LoVo (cell line): Measurements from ENCODE around the gene SPESP1.

ENCODE experiments used
- DNase-seq: peaks from one replicate; pipeline ENCODE4 v3.0.0-alpha.2; 2016; ENCODE audit warnings: low spot score

SPESP1 gene

DNA sequence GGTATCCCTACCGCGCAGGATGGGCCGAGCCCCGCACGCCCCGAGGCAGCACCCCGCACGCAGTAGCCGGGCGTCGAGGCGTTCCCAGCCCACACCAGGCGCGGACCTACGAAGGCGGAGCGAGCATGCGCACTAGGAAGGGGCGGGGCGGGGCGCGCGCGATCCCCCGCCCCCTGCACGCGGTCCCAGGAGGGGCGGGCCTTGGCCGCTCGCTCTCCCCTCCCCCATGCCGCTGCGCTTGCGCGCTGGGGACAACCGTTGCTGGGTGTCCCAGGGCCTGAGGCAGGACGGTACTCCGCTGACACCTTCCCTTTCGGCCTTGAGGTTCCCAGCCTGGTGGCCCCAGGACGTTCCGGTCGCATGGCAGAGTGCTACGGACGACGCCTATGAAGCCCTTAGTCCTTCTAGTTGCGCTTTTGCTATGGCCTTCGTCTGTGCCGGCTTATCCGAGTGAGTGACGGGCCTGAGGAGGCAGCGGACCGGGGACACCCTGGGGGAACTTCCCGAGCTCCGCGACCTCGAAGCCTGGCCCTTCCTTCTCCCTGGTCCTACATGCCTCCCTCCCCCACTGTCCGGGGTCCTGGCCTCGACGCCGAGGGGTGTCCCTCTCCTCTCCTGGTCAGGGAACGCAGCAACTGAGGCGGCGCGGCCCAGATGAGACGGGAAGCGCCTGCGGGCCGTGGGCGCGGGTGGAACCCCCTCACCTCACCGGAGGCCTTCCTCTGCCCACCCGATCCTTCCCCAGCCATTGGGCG lies at the start of gene SPESP1:
SPESP1 (plus strand) TSS at position 258 of the 755 bp plus-strand sequence; CDS start at position 387, 129 bp downstream.
- no peak for DNase-seq

DNA sequence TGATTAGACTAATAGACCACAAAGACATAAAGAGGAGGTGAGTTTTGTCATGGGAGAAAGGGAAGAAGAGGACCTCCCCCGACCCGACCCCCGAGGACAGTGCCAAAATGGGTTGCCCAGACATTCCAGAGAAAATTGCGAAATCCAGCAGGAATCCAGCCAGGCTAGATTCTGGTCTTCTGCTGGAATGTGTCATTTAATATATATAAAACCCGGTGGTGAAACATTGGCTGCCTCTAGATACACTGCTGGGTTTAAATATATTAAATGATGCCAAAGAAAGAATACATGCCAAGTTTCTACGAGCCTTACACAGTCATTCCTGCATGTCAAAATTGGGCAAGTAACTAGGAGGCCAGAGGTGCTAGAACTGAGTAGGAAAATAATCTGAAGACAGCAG lies 45.3 kb upstream of the SPESP1 start:
- no peak for DNase-seq

DNA sequence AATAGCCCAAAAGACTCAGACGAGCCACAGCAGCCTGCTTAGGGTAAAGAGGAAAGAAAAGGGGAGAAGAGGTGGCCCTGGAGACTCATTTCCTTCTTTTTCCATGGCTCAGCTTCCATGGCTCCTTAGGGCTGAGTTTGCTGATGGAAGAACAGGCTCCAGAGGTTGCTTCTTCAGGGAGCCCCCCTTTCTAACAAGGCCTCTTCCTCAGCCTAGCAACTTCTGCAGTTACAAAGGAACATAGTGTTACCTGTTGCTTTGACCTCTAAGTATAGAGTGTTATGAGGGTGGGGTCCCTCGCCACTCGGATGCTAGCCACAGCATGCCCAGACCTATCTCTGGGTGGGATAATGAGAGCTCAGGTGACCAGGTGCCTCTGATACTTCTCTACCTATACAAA lies 43.2 kb upstream of the SPESP1 start:
- no peak for DNase-seq

DNA sequence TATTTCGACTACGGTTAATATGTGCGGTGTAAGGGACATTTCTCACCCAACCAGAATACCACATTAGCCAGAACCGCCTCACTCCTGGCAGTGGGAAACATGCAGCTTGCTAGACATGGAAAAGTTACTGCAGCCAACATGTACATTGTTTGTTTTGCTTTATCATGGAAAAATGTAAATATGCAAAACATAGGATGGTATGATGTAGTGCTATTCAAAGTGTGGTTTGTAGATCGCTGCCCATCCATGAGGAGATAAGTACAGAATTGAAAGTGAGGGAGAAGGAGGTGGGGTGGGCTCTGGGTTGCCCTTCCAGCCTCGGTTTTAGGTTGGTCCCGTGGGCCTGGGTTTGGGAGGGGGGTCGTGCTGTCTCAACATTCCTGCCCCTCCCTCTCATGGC lies 42.5 kb upstream of the SPESP1 start:
- no peak for DNase-seq

DNA sequence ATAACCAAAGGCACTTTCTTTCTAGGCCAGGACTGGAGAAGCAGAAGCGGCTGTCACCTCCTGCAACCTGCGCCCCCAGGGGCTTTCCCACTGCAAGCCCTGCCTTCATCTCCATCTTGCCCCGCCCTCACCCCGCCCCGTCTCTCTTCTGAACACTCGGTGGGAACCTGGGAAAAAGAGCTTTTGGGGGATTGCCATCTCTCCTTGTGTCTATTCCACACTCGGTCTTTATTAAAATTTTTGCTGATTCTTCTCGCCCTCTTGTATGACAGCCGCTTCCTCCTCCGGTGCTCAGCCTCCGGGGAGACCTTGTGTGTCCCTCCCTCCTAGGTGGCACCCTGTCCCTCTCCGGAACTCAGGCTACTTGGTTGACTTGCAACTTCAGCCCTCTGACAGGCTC lies 41.9 kb upstream of the SPESP1 start:
- no peak for DNase-seq

DNA sequence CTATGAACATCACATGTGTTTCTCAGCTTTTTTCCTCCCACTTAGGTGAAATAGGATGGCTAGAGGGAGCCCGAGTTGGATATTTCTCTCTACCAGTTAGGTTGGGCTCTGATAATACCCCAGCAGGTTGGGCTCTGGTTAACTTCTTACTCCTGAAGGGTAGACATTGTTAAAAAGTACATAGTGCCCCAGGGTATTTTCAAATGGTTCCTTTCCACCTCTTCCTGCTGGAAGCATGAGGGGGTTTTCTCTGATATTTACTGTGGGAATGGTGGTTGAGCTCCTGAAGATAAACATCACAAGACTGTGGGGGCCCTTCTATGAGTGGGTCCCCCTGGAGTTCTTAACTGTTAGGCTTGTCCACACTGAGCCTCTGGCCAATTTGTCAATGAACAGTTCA lies 36.1 kb upstream of the SPESP1 start:
- DNase-seq = no peak

DNA sequence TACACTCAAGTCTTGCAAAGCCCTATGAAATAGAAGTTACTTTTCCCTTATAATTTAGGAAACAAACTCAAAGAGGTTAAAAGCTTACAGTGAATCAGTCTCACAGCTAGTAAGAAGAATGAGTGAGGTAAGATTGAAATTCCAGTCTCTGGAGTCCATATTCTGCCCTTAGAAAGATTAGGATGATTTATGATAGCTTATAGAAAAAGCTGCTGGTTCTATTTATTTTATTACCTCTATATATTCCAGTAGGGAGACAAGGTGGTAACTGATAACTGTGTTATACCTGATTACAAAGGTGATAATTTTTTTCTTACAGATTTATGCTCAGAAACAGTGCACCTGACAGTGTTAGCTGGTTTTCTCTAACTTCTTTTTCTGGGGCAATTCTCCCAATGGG lies 34.1 kb upstream of the SPESP1 start:
- no peak for DNase-seq

DNA sequence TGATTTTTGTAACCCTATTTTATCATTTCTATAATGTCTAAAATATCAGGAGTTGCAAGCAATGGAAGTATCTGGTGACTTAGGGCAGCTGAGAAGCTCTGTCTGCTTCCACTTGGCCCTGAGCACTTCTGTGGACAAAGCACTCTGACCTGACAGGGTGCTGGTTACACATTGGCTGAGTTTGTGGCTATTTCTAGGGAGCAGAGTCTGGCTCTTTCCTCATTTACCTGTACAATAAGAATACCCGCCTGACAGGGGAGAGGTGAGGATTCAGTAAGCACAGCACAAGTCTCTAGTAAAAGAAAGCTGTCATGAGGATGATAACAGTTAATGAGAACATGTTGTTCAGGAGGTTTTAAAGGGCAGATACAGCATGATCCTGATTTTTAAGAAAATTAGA lies 33.3 kb upstream of the SPESP1 start:
- no peak for DNase-seq

DNA sequence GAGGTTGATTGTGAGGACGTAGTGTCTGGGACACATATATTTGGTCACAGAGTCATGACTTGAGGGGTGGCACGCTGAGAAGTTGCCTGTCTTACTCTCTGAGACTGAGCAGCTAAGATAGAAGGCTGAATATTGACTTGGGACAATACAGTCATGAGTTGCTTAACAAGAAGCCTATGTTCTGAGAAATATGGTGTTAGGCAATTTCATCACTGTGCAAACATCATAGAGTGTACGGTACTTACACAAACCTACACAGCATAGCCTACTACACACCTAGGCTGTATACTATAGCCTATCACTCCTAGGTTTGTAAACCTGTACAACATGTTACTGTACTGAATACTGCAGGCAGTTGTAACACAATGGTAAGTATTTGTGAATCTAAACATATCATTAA lies 30.3 kb upstream of the SPESP1 start:
- DNase-seq = no peak

DNA sequence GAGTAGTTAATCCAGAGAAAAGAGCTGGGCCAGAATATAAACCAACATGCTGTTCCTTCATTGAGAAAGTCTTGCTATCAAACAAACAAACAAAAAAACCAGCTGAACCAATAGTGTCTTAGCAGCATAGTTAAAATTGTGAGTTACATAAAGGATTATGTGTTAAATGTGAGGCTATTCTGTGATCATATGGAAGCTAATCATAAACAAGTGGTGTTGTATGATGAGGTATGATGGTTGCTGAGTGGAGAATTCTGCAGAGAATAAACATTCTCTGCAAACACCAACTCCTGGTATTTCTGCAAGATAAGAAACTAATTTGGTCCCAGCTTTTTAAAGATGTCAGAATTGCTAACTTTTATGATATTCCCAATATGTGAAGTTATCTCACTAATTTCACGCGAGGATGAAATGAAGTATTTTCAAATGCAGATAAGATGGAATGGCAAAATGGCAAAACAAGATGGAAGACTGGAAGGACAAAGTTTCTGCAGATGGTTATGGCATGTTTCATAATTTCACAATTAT lies 22.9 kb upstream of the SPESP1 start:
- DNase-seq = no peak

DNA sequence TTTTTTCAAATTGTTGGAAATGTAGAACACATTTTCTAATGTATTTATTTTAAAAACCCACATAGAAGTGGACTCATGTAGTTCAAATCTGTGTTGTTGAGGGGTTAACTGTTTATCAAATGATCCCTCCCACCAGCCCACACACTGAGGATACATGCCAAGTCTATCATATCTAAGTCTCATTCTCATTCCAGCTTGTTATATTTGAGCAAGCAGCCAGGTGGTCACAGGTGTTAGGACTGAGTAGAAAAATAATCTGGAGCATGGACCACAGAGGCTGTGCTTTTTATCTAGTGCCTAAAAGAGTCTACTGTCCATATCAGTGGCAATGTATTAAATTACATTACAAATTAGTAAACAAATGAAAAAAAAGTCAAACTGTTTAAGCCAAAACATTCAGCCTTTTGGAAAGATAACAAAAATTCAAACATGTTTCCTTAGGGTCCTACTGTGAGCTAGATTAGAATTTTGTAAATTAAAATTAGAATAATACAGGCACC lies 20.7 kb upstream of the SPESP1 start:
- DNase-seq = no peak

DNA sequence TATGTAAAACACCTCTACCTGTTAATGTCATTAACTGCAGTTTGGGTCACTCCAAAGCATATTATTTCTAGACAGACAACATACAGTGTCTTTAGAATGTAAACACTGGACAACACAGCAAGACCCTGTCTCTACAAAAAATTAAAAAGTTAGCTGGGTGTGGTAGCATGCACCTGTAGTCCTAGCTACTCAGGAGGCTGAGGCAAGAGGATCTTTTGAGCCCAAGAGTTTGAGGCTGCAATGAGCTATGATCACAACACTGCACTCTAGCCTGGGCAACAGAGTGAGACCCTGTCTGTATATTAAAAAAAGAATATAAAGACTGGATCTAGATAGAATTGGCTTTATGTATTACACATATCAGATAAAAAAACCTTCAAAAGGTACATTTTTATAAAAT lies 20.0 kb upstream of the SPESP1 start:
- no peak for DNase-seq

DNA sequence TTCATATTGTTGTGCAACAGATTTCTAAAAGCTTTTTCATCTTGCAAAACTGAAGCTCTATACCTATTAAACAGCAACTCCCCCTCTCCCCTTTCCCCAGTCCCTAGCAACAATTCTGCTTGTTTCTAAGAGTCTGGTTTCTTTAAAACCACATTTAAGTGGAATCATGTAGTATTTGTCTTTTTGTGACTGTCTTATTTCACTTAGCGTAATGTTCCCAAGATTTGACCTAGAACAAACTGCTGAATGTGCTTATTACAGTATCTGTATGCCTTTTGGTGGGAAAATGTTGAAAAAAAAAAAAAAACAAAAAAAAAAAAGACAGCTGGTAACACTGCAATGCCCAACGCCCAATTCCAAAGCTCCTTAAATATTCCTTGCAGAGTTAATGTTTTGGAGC lies 19.5 kb upstream of the SPESP1 start:
- DNase-seq = no peak

DNA sequence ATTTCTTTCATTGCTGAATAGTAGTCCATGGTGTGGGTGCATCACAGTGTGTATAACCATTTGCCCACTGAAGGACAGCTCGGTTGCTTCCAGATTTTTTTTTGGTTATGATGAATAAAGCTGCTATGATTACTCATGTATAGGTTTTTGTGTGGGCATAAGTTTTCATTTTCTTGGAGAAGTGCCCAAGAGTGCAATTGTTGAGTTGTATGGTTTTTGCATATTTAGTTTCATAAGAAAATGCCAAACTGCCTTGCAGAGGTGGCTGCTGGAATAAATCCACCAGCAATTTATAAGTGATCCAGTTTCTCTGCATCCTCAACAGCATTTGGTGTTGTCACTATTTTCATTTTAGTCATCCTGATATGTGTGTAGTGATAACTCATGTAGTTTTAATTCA lies 8.4 kb upstream of the SPESP1 start:
- no peak for DNase-seq

DNA sequence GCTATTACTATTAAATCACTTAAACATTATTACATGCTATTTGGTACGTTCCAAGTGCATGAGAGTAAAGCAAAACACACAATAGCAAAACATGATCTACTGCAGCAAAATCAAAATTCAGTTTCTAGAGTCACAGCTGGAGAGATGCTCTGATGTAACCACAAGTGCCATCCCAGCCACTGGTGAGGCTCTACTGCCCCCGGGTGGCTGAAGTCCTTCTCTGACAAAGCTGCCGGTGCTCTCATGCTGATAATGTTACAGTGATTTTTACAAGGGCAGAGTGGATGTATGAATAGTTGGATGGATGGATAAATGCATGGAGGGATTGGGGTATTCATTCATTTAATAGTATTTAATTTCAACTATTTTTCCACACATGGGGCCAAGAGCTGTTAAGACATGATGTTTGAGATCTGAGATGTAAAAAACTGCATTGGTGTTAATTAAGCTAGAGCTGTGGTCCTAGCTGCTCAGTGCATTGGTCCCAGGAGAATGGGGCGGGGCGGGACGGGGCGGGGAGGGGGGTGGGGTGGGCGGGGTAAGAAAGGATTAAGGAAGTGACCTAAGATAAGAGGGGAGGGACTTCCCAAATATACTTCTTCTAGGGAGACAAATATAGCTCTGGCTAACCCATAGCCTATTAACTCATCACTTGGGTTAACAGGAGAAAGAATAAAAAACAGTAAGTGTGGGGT lies 5.3 kb upstream of the SPESP1 start:
- peak; percentile 61 for DNase-seq

DNA sequence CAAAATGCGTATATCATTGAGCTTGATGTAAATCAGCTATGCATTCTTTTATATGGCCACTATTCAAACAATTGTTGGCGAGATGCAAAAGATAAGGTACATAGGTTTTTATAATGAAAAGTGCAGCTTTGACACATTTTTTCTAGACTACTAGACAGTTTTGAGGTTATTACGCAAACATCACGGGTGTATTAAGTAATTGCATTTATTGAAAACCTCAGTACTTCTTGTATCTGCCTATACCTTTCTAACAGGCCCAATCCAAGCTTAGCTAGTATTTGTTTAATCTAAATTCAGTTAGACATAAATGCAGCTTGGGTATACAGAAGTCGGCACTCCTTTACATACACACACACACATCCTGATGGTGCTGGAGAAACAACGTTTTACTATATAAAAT lies 2.7 kb downstream of the SPESP1 start:
- DNase-seq = no peak

DNA sequence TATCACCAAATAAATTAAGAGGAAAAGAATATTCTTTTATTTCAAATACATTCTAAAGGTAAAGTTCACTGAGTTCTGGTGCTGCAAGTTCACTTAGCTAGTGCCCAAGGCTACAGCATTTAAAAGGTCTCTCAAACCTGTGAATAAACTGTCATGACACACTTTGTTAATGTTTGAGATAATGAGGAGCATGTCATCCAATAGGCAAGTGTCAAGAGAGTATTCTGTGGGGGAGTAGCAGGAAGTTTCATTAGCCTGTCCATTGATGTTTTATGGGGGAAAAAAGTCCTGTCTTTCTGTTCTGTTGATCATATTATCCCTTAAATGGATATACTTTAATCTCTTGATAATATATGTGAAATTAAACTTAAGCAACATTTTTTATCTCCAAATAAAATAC lies 4.0 kb downstream of the SPESP1 start:
- no peak for DNase-seq

DNA sequence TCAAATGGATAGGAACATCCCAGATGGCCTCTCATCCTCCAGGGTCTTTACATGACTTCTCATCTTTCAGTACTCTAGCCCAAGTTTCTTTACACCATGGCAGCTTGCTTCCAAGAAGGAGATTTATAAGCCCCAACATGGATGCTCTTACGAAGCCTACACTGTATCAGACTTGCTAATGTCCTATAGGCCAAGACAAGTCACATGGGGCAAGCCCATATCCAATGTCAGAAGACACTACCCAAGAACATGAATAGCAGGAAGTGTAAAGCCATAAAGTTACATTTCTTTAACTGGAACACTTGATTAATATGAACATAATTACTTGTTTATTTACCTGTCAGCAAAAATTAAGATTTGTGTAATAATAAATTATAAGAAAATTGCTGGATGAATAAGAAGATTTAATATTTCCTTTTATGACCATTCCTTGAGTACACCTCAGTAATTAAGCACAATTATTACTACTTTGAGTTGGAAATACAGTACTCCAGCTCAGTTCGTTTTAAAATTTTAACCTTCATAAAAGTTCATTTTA lies 5.1 kb downstream of the SPESP1 start:
- no peak for DNase-seq

DNA sequence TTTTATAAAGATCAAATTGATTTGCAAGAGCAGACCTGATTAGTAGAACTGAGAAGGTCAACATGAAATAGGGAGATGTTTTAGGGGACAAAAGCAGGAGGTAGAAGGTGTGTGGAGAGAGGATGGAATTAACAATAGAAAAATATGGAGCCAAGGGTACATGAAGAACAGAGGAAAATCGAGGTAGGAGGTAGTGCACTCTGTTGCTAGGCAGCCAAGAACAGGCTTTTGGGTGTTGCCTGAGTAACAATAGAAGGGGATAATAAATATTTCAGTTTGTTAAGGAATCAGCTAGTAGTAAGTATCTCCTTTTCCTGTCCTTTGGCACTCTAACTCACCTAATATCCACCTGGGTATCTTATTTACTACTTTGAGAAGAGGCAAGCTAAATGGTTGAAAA lies 9.2 kb downstream of the SPESP1 start:
- no peak for DNase-seq

DNA sequence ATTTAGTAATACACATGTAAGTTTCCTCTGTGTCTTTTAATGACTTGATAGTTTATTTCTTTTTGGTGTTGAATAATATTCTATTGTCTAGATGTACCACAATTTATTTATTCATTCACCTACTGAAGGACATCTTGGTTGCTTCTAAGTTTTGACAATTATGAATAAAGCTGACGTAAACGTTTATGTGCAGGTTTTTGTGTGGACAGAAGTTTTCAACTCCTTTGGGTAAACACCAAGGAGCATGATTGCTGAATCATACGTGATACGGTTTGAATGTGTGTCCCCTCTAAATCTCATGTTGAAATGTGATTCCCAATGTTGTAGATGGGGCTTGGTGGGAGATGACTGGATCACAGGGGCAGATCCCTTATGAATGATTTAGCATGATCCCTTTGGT lies 21.5 kb downstream of the SPESP1 start:
- DNase-seq = no peak

DNA sequence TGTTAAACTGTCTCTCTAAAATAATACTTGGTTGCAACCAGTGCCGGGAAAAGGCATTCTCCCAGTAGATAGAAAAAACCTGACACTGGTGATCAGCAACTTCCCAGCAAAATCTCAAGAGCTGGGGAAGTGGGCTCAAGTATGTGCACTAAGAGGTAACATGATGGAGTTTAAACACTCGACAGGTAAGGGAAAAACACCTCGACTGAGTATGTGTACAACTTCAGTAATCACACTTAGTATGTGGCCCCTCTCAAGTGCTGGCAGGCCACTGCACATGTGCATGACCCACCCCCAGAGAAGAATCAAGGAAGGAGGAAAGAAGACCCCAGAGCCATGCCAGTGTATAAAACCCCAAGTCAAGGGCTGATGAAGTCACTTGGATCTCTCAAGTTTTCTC lies 27.4 kb downstream of the SPESP1 start:
- DNase-seq = no peak

DNA sequence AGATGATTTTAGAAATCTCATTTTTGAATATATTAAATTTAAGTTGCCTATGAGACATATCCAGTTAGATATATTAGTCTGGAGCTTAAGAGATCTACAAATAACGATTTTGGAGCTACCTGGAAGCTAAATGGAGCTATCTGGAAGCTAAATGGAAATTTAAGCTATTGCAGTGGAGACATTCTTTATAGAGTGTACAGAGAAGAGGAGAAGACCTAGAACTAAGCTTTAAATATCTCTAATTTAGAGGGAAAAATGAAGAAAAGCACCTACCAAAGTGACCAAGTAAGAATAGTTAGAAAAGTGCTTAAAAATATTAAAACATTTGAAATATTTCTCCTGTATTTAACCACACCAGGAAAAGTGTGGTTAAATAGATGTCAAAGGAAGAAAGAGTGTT lies 28.3 kb downstream of the SPESP1 start:
- DNase-seq = no peak

DNA sequence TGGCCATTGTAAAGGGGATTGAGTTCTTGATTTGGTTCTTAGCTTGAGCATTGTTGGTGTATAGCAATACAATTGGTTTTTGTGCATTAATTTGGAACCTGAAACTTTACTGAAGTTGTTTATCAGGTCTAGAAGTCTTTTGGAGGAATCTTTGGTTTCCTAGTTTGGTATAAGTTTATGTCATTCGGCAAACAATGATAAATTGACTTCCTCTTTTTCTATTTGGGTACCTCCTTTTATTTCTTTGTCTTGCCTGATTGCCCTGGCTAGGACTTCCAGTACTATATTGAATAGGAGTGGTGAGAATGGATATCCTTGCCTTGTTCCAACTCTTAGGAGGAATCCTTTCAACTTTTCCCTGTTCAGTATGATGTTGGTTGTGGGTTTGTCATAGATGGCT lies 32.1 kb downstream of the SPESP1 start:
- no peak for DNase-seq
